Stomach (tissue), 4 donors: ENCODE measurements around the gene BNC2.

ENCODE experiments used
- EP300 ChIP-seq: sonication (generic); formaldehyde crosslinking; IDR thresholded peaks from one replicate; pipeline ENCODE4 v1.6.1; 2017; ENCODE audit warnings: antibody characterized with exemption
- POLR2A ChIP-seq, 4 donors: fragments of 450-650 bp; IDR thresholded peaks; one replicate each; pipeline ENCODE4 v1.6.1; 2016; ENCODE audit warnings: antibody characterized with exemption in 4 of 4, control low read depth in 2 of 4, mild to moderate bottlenecking in 1 of 4, moderate library complexity in 1 of 4
- POLR2AphosphoS5 ChIP-seq, 3 donors: sonication (generic); formaldehyde crosslinking; IDR thresholded peaks; one replicate each; pipeline ENCODE4 v1.6.1; 2016; ENCODE audit warnings: antibody characterized with exemption in 3 of 3
- TF ChIP-seq, protein P1 (sequence below), 7 experiments: fragments of 450-650 bp in 4 of 7; fragments of 200-600 bp in 3 of 7; sonication (generic) in 3 of 7; IDR thresholded peaks; one replicate each; pipeline ENCODE4 v1.5.1; 2016 to 2019; ENCODE audit warnings: antibody characterized with exemption in 7 of 7, control low read depth in 2 of 7, mild to moderate bottlenecking in 1 of 7

DNA sequence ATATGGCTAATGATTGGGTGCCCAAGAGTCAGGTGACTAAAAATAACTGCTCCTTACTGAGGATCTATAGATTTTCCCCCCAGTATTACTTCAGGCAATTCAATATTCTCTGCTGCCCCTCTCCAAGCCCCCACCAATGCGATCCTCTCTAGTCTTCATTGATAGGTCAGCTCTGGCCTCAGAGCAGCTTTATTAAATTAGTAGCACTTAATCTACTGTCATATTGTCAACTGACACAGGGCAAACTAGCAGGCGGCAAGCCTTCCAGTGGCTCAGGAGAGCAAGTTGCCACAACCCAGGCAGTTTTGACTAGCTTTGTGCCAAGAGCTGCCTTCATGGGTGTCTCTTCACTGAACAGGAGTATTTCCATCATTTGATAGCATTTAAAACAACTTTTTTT is 462.9 kb downstream of the BNC2 start:
- TF ChIP-seq POLR2AphosphoS5 (IDR thresholded peaks at IDR 0.05), result no peak
- TF ChIP-seq, protein P1, sequence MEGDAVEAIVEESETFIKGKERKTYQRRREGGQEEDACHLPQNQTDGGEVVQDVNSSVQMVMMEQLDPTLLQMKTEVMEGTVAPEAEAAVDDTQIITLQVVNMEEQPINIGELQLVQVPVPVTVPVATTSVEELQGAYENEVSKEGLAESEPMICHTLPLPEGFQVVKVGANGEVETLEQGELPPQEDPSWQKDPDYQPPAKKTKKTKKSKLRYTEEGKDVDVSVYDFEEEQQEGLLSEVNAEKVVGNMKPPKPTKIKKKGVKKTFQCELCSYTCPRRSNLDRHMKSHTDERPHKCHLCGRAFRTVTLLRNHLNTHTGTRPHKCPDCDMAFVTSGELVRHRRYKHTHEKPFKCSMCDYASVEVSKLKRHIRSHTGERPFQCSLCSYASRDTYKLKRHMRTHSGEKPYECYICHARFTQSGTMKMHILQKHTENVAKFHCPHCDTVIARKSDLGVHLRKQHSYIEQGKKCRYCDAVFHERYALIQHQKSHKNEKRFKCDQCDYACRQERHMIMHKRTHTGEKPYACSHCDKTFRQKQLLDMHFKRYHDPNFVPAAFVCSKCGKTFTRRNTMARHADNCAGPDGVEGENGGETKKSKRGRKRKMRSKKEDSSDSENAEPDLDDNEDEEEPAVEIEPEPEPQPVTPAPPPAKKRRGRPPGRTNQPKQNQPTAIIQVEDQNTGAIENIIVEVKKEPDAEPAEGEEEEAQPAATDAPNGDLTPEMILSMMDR (IDR thresholded peaks at IDR 0.05), result no peak
- no peak for TF ChIP-seq POLR2A (IDR thresholded peaks at IDR 0.05)
- no peak for TF ChIP-seq EP300
